ENCODE measurements around the gene NACC2.

Gene NACC2

DNA sequence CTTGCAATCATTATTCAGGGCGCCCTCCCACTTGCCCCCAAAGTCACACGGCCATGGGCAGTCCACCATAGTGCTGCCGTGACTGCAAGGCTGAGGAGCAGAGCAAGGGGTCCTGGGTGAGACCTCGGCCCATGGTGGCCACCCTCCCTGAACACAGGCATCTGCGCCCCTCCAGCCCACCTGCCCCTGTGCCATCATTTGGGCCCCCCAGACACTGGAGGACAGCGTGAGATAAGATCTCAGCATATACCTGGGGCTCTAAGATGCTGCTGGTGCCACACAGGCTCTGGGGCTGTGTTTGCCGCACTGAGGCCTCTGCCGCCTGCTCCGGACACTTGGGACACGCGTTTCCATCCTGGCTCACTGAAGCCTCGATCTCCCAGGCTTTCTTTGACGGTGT is 20.1 kb upstream of the NACC2 start:
- TF ChIP-seq, protein P1, sequence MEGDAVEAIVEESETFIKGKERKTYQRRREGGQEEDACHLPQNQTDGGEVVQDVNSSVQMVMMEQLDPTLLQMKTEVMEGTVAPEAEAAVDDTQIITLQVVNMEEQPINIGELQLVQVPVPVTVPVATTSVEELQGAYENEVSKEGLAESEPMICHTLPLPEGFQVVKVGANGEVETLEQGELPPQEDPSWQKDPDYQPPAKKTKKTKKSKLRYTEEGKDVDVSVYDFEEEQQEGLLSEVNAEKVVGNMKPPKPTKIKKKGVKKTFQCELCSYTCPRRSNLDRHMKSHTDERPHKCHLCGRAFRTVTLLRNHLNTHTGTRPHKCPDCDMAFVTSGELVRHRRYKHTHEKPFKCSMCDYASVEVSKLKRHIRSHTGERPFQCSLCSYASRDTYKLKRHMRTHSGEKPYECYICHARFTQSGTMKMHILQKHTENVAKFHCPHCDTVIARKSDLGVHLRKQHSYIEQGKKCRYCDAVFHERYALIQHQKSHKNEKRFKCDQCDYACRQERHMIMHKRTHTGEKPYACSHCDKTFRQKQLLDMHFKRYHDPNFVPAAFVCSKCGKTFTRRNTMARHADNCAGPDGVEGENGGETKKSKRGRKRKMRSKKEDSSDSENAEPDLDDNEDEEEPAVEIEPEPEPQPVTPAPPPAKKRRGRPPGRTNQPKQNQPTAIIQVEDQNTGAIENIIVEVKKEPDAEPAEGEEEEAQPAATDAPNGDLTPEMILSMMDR (IDR thresholded peaks at IDR 0.05; ENCODE audit: low read depth, low read length), result no peak
- DNase-seq (ENCODE audit: extremely low read depth, low read depth), result no peak

DNA sequence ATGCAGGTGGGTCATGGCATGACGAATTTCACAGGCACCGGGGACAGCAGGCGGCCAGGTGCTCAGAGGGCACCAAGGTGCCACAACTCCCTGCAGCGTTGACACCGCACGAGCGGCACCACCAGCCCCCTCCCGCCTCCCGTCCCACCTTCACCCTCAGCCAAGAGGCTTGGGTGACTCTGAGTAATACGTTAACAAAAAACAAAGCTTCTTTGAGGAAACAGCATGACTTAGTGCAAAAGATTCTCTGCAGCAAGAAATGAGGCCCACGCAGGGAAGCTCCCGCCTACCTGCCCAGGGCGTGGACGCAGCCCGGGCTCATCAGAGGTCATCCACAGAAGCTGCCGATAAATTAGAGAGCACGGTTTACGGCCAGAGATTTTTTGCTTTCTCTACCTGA is 19.5 kb upstream of the NACC2 start:
- TF ChIP-seq, protein P1 (IDR thresholded peaks at IDR 0.05; ENCODE audit: low read depth, low read length), result no peak
- DNase-seq (ENCODE audit: extremely low read depth, low read depth), result no peak

DNA sequence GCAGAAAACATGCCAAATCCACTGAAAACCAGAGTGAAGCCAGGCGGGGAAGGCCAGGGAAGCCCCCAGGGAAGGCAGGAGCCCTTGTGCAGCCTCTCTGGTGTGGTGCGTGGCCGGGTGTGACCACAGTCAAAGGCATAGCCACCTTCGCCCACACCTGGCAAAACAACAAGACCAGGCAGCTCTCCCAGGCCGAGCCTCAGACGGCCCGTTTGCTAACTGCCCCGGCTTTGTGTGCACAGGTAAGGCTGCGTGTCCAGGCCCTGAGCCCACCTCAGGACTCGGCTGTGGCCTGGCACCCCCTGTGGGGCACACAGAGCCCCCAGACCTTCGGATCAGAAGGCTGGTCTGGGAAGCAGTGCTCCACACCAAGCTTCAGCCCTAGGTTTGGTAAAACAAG is 17.5 kb upstream of the NACC2 start:
- TF ChIP-seq, protein P1 (IDR thresholded peaks at IDR 0.05; ENCODE audit: low read depth, low read length), result no peak
- DNase-seq (ENCODE audit: extremely low read depth, low read depth), result no peak

DNA sequence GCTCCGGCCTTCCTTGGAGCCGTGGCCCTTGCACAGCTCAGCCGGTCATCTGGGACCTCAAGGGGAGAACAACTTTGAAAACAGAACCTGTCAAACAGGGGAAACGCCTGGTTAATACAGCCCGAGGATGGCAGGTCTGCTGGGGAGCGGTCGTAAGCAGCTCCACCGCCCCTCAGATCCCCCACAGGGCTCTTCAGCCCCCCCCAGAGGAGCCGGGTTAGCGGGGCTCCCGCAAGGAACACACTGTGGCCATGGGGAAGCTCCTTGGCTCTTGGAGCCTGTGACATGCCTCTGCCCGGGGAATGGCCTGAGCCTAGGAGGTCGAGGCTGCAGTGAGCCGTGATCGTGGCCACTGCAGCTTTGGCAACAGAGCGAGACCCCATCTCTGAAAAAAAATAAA is 16.8 kb upstream of the NACC2 start:
- no peak for DNase-seq (ENCODE audit: extremely low read depth, low read depth)
- TF ChIP-seq, protein P1 (IDR thresholded peaks at IDR 0.05; ENCODE audit: low read depth, low read length), result no peak

DNA sequence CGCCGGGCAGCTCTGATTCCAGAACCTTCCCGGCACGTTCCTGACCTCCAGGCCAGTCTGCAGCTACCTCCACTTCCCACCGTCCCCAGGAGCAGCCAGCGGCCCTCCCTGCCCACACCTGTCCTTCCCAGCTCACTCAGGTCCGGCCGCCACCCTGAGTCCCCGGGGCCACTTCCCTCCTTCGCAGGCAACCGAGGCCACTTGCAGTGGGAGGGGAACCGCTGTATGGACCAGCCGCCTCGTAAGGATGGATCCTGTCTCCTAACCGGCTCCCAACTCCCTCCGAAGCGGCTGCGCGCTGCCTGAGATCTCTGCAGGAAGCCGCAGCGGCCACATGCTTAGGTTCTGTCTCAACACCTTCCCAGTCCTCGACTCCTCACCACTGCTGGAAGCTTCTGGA is 16.1 kb upstream of the NACC2 start:
- TF ChIP-seq, protein P1 (IDR thresholded peaks at IDR 0.05; ENCODE audit: low read depth, low read length), result no peak
- DNase-seq (ENCODE audit: extremely low read depth, low read depth), result no peak

DNA sequence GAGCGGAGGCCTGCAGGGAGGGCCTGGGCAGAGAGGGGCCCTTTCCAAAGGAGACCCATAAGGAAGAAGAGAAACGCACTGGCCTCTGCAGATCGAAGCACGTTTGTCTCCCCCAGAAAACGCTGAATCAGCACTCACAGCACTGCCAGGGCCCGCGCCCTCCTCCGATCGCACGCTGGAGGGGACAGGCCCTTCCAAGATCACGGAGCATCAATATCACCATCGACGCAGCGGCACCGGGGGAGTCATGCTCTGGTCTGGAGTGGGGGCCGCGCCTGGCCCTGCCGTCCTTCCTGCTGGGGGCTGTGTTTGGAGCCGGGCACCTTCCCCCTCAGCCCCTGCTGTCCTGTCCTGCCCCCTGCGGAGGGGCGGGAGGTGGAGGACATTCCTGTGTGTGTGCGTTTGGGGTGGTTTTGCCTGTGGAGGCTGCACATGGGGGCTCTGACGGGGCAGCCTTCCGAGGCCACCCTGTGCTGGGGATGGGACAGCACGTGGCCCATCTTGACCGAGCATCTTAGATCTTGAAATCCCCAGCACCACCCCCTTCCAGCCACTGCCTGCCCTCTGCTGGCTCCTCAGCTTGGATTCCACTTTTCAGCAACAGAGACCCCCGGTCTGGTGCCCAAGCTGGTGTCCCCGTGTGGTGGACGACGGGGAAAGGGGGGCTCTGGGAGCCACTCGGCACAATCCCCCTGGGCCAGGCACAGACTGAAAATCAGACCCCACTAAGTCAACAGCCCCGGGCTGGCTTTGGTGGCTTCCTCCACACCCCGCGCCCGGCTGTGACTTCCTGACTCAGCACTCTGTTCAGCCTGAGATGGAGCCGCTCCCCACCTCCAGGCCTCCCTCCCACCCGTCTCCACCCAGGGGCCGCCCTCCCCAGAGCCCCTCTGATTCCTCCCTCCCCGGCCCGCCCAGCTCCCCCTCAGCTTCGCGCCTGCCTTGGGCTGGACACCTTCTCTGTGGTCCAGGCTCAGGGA is 15.3 kb upstream of the NACC2 start:
- no peak for DNase-seq (ENCODE audit: extremely low read depth, low read depth)
- TF ChIP-seq, protein P1 (IDR thresholded peaks at IDR 0.05; ENCODE audit: low read depth, low read length), result peak; percentile 33

DNA sequence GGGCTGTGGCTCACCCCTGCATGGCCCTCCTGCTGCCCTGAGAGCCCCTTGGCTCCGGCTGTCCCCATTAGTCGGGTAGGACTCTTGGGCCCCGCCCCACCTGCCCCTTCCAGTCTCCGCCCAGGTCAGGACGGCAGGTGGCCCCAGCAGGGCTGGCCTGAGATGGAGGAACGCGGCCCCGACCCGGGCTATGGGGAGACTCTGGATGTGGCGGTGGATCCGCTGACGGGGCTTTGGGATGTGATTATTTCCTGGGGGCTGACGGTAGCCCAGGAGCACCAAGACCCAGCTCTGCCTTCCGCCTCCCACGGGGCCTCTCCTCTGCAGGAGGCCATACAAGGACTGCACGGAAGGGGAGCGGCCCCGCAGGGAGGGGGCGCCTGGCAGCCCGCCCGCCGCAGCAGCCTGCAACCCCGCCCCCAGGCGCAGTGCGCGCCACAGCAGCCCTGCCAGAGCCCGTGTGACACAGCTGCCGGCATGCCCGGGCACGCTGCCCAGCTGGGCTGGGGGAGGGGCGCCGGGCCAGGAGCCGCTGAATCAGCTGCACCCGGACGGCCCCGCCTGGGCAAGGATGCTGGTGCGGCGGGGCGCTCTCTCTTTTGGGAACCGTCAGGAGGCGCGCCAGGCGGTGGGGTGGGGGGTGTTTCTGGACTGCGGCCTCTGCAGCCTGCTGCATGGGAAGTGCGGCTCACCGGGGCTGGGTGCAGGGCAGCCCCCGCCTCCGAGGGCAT is 14.4 kb upstream of the NACC2 start:
- DNase-seq (ENCODE audit: extremely low read depth, low read depth), result peak; percentile 79

More for the DNA sequence above, 14.4 kb upstream of the NACC2 start:
- TF ChIP-seq, protein P1 (IDR thresholded peaks at IDR 0.05; ENCODE audit: low read depth, low read length), result peak; percentile 6
